GM12878 (cell line): Measurements from ENCODE around the gene DUS1L. TPM values are rescaled to one million over a fixed set of nuclear protein-coding genes. Genes with fewer than 3 reads are reported as not detected.

Experiments
- ATF7 ChIP-seq: fragments of 450-650 bp; IDR thresholded peaks from 2 replicates; pipeline ENCODE4 v1.6.1; 2016; ENCODE audit warnings: low read depth, mild to moderate bottlenecking
- BHLHE40 ChIP-seq, 2 experiments: fragments of 450-650 bp in 1 of 2; IDR thresholded peaks; 2 replicates each; pipeline ENCODE4 v1.6.1; 2011 to 2017; ENCODE audit warnings: low read depth in 2 of 2, borderline replicate concordance in 1 of 2, improper control_type of control experiment in 1 of 2, low read length in 1 of 2, mild to moderate bottlenecking in 1 of 2
- CREM ChIP-seq: IDR thresholded peaks from 2 replicates; pipeline ENCODE4 v1.6.1; 2014; ENCODE audit warnings: antibody characterized with exemption, low read depth
- EED ChIP-seq: sonication (generic); IDR thresholded peaks from 2 replicates; pipeline ENCODE4 v1.6.1; 2016; ENCODE audit warnings: antibody characterized with exemption, low read depth
- FOXM1 ChIP-seq: IDR thresholded peaks from 2 replicates; pipeline ENCODE4 v1.6.1; 2012; ENCODE audit warnings: low read depth, mild to moderate bottlenecking, inconsistent platforms, low read length, moderate library complexity
- HCFC1 ChIP-seq: fragments of 150-350 bp; IDR thresholded peaks from 2 replicates; pipeline ENCODE4 v1.6.1; 2014; ENCODE audit warnings: low read length
- MXI1 ChIP-seq: fragments of 150-350 bp; IDR thresholded peaks from 2 replicates; pipeline ENCODE4 v1.6.1; 2011; ENCODE audit warnings: low read depth, mild to moderate bottlenecking, inconsistent platforms, low read length, improper control_type of control experiment
- NFYB ChIP-seq: IDR thresholded peaks from 2 replicates; pipeline ENCODE4 v1.6.1; 2011; ENCODE audit warnings: low read depth, mild to moderate bottlenecking, low read length, improper control_type of control experiment, moderate library complexity; ENCODE audit not compliant: insufficient read depth
- POLR2A ChIP-seq: IDR thresholded peaks from 2 replicates; pipeline ENCODE4 v1.6.1; 2011; ENCODE audit warnings: low read depth, mild to moderate bottlenecking, low read length
- POLR2AphosphoS5 ChIP-seq: IDR thresholded peaks from 2 replicates; pipeline ENCODE4 v1.6.1; 2011; ENCODE audit warnings: mild to moderate bottlenecking, low read length, inconsistent platforms
- SMAD5 ChIP-seq: IDR thresholded peaks from 2 replicates; pipeline ENCODE4 v1.6.1; 2016; ENCODE audit warnings: antibody characterized with exemption, low read depth
- SPI1 ChIP-seq: IDR thresholded peaks from 2 replicates; pipeline ENCODE4 v1.6.1; 2011; ENCODE audit warnings: low read depth, mild to moderate bottlenecking, low read length, moderate library complexity, borderline replicate concordance; ENCODE audit not compliant: insufficient read depth
- SRF ChIP-seq, 2 experiments: IDR thresholded peaks; 2 replicates each; pipeline ENCODE4 v1.6.1; 2011; ENCODE audit warnings: low read depth in 2 of 2, low read length in 2 of 2, mild to moderate bottlenecking in 1 of 2, moderate library complexity in 1 of 2
- STAT1 ChIP-seq: fragments of 450-650 bp; conservative IDR thresholded peaks from 2 replicates; pipeline ENCODE4 v1.6.1; 2014; ENCODE audit warnings: antibody characterized with exemption, mild to moderate bottlenecking
- TARDBP ChIP-seq: IDR thresholded peaks from 2 replicates; pipeline ENCODE4 v1.6.1; 2016; ENCODE audit warnings: borderline replicate concordance
- TCF12 ChIP-seq: IDR thresholded peaks from 2 replicates; pipeline ENCODE4 v1.6.1; 2011; ENCODE audit warnings: low read depth, mild to moderate bottlenecking, low read length
- TCF3 ChIP-seq: IDR thresholded peaks from 2 replicates; pipeline ENCODE4 v1.6.1; 2012; ENCODE audit warnings: low read depth, mild to moderate bottlenecking, low read length, borderline replicate concordance; ENCODE audit not compliant: insufficient read depth
- YY1 ChIP-seq: IDR thresholded peaks from 2 replicates; pipeline ENCODE4 v1.6.1; 2011; ENCODE audit warnings: low read depth, mild to moderate bottlenecking, low read length
- ZBTB4 ChIP-seq: fragments of 450-650 bp; formaldehyde crosslinking; IDR thresholded peaks from 2 replicates; pipeline ENCODE4 v1.4.0; 2022; ENCODE audit warnings: mild to moderate bottlenecking, moderate library complexity
- polyA plus RNA-seq, 11 experiments: library from polyadenylated mRNA; depleted of rRNA in 4 of 11; unstranded in 6 of 11; stranded (reverse) in 5 of 11; fragments of >200 nt; fragmentation: Nextera tagmentation in 4 of 11; fragmentation: Illumina TruSeq in 1 of 11; extraction: Ambion mirVana in 4 of 11; extraction: Trizol in 1 of 11; gene quantifications; 1 replicate in 1 of 11; 2 replicates in 10 of 11; pipeline versions ENCODE4 v1.2.1 to v1.2.3, GENCODE V29; 2011 to 2016; ENCODE audit warnings: inconsistent platforms in 2 of 11, missing spikeins in 2 of 11, low read depth in 1 of 11
- total RNA-seq, 4 experiments: library from RNA; depleted of rRNA in 3 of 4; stranded (reverse); fragments of >200 nt in 3 of 4; fragmentation: Illumina TruSeq in 1 of 4; extraction: Trizol in 1 of 4; gene quantifications; 2 replicates each; pipeline versions ENCODE4 v1.2.1 to v1.2.3, GENCODE V29; 2013 to 2021
- TF ChIP-seq, protein P1 (sequence below): fragments of 450-650 bp; IDR thresholded peaks from 2 replicates; pipeline ENCODE4 v1.6.1; 2017; ENCODE audit warnings: mild to moderate bottlenecking, moderate library complexity
- TF ChIP-seq, protein P2 (sequence below): IDR thresholded peaks from 2 replicates; pipeline ENCODE4 v1.6.1; 2011; ENCODE audit warnings: borderline replicate concordance, low read depth, mild to moderate bottlenecking, moderate library complexity, low read length; ENCODE audit not compliant: insufficient read depth, poor library complexity, severe bottlenecking
- TF ChIP-seq, protein P3 (sequence below): IDR thresholded peaks from 2 replicates; pipeline ENCODE4 v1.6.1; 2012; ENCODE audit warnings: low read depth, low read length, improper control_type of control experiment

DUS1L gene
- total and polyA plus RNA-seq, 10 of the 15 experiments (the other 5 are each of a cell fraction or from before 2014, with no cell fraction given) = 6.1 to 157 (median 44.5) TPM

- TF ChIP-seq, protein P1, sequence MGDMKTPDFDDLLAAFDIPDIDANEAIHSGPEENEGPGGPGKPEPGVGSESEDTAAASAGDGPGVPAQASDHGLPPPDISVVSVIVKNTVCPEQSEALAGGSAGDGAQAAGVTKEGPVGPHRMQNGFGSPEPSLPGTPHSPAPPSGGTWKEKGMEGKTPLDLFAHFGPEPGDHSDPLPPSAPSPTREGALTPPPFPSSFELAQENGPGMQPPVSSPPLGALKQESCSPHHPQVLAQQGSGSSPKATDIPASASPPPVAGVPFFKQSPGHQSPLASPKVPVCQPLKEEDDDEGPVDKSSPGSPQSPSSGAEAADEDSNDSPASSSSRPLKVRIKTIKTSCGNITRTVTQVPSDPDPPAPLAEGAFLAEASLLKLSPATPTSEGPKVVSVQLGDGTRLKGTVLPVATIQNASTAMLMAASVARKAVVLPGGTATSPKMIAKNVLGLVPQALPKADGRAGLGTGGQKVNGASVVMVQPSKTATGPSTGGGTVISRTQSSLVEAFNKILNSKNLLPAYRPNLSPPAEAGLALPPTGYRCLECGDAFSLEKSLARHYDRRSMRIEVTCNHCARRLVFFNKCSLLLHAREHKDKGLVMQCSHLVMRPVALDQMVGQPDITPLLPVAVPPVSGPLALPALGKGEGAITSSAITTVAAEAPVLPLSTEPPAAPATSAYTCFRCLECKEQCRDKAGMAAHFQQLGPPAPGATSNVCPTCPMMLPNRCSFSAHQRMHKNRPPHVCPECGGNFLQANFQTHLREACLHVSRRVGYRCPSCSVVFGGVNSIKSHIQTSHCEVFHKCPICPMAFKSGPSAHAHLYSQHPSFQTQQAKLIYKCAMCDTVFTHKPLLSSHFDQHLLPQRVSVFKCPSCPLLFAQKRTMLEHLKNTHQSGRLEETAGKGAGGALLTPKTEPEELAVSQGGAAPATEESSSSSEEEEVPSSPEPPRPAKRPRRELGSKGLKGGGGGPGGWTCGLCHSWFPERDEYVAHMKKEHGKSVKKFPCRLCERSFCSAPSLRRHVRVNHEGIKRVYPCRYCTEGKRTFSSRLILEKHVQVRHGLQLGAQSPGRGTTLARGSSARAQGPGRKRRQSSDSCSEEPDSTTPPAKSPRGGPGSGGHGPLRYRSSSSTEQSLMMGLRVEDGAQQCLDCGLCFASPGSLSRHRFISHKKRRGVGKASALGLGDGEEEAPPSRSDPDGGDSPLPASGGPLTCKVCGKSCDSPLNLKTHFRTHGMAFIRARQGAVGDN = no peak
- TF ChIP-seq POLR2A (peak; percentile 69), STAT1 (no peak), MXI1 (no peak), SRF (IDR thresholded peaks at IDR 0.05; ENCODE audit: low read depth in 2 of 2, low read length in 2 of 2) (no peak), TCF3 (no peak), HCFC1 (no peak), ATF7 (no peak), ZBTB4 (no peak), TARDBP (0 out of 2 replicates have a peak, but pooled peaks have one; percentile 20), POLR2AphosphoS5 (no peak), CREM (0 out of 2 replicates have a peak, but pooled peaks have one; percentile 4), FOXM1 (no peak), YY1 (no peak), SMAD5 (peak; percentile 69; the same call in 1 of the 2 replicates), SPI1 (no peak), NFYB (no peak), TCF12 (no peak), EED (0 out of 2 replicates have a peak, but pooled peaks have one; percentile 40), BHLHE40 (IDR thresholded peaks at IDR 0.05; ENCODE audit: borderline replicate concordance in 1 of 2, low read depth in 2 of 2, low read length in 1 of 2) (no peak)
- TF ChIP-seq, protein P2, sequence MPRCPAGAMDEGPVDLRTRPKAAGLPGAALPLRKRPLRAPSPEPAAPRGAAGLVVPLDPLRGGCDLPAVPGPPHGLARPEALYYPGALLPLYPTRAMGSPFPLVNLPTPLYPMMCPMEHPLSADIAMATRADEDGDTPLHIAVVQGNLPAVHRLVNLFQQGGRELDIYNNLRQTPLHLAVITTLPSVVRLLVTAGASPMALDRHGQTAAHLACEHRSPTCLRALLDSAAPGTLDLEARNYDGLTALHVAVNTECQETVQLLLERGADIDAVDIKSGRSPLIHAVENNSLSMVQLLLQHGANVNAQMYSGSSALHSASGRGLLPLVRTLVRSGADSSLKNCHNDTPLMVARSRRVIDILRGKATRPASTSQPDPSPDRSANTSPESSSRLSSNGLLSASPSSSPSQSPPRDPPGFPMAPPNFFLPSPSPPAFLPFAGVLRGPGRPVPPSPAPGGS = peak; percentile 0
- TF ChIP-seq, protein P3, sequence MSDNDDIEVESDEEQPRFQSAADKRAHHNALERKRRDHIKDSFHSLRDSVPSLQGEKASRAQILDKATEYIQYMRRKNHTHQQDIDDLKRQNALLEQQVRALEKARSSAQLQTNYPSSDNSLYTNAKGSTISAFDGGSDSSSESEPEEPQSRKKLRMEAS = peak; percentile 30; the same call in 1 of the 2 replicates
Measured at GRCh38 chr17:82098939-82099763, 33.5 kb upstream of the DUS1L start (continued).
